ENCODE data around the gene NEGR1.

DNA sequence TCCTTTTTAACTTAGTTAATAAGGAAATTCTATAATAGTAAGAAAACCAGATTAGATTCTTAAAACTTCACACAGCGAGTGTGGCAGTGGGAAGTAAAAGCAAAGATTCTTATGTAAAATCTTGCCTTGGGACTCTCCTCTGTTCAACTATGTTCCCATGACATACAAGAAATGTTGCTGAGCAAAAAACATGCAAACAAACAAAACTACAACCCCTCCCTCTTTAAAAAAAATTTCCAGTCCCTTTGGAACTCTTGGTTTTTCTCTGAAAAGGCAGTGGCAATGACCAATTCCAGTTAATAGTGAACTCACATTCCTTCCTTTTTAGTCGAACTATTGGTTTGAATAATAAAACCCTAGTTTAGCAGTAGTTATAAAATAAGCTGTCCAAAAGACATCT is 748.4 kb downstream of the NEGR1 start:
- TF ChIP-seq, protein P1, sequence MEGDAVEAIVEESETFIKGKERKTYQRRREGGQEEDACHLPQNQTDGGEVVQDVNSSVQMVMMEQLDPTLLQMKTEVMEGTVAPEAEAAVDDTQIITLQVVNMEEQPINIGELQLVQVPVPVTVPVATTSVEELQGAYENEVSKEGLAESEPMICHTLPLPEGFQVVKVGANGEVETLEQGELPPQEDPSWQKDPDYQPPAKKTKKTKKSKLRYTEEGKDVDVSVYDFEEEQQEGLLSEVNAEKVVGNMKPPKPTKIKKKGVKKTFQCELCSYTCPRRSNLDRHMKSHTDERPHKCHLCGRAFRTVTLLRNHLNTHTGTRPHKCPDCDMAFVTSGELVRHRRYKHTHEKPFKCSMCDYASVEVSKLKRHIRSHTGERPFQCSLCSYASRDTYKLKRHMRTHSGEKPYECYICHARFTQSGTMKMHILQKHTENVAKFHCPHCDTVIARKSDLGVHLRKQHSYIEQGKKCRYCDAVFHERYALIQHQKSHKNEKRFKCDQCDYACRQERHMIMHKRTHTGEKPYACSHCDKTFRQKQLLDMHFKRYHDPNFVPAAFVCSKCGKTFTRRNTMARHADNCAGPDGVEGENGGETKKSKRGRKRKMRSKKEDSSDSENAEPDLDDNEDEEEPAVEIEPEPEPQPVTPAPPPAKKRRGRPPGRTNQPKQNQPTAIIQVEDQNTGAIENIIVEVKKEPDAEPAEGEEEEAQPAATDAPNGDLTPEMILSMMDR (IDR thresholded peaks at IDR 0.05): no peak
- no peak for TF ChIP-seq POLR2A (IDR thresholded peaks at IDR 0.05)
